ENCODE results near the gene RXFP2. TPM values are rescaled to one million over a fixed set of nuclear protein-coding genes. Genes with fewer than 3 reads are reported as not detected.

The RXFP2 gene
- total and polyA plus RNA-seq, 7 donors = not detected

DNA sequence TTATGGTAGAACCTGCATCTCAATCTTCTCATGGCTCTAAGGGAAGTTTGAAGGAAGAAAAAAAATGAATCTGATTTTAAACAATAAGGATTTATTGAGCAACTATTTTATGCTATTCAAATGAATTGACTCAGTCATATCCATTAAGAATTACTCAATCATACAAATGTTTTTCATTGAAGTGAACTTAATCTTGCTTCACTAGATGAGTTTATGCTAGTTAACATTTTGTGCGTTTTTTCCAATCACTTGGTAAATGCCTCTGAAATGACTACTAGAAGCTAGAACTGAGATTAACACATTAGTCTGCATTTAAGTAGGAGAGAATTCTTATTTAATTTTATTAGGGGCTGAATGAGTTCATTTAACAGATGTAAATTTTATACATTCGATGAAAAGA is 25.2 kb downstream of the RXFP2 start:
- Histone ChIP-seq H3K27me3 (no peaks in the 10 kb centered on the region), H3K4me3 (no peak overlapping the region), H3K9me3 (no peaks in the 10 kb centered on the region), H3K4me1 (no peaks in the 10 kb centered on the region), H3K36me3 (no peaks in the 10 kb centered on the region), H3K27ac (no peak overlapping the region)
- no peak for TF ChIP-seq POLR2A (IDR thresholded peaks at IDR 0.05)
- no peak for TF ChIP-seq POLR2AphosphoS5 (IDR thresholded peaks at IDR 0.05)
- TF ChIP-seq, protein P1, sequence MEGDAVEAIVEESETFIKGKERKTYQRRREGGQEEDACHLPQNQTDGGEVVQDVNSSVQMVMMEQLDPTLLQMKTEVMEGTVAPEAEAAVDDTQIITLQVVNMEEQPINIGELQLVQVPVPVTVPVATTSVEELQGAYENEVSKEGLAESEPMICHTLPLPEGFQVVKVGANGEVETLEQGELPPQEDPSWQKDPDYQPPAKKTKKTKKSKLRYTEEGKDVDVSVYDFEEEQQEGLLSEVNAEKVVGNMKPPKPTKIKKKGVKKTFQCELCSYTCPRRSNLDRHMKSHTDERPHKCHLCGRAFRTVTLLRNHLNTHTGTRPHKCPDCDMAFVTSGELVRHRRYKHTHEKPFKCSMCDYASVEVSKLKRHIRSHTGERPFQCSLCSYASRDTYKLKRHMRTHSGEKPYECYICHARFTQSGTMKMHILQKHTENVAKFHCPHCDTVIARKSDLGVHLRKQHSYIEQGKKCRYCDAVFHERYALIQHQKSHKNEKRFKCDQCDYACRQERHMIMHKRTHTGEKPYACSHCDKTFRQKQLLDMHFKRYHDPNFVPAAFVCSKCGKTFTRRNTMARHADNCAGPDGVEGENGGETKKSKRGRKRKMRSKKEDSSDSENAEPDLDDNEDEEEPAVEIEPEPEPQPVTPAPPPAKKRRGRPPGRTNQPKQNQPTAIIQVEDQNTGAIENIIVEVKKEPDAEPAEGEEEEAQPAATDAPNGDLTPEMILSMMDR (IDR thresholded peaks at IDR 0.05) = no peak
- no peak for TF ChIP-seq EP300 (IDR thresholded peaks at IDR 0.05)
- DNase-seq = no peak
- WGBS, 2 donors = 86 to 92% methylated on average over 2 of the region's 2 CpGs
- intact Hi-C loops (cut with DNase I) = no loop called here

DNA sequence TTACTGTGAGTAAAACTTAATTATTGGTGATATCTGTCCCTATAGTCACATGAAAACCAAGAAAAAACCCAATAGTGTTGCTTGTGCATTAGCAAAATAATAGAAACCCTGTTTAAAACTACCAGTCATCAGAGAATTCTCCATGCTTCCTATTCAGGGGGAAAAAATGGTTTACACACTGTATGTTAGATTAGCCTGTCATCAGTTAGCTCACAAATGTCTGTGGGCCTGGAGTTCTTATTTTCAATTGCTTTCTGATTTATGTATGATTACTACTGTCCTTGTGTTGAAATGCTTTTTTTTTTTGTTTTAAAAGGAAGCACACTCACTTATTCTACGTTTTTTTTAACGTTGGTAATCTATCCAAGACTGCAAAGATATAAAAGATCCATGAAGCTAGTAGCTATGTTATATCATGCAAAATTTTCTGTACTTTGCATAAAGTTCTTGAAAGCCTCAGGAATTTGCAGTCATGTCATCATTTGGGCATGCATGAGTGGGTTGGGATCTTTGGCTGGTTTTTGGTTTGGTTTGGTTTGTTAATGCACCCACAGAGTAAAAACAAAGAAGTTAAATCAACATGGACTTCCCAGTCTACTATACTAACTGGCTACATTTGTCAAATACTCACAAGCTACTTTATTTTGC is 25.9 kb downstream of the RXFP2 start:
- 51 to 62% methylated on average over 2 of the region's 2 CpGs for WGBS, 2 donors
- intact Hi-C loops (cut with DNase I) = no loop called here

DNA sequence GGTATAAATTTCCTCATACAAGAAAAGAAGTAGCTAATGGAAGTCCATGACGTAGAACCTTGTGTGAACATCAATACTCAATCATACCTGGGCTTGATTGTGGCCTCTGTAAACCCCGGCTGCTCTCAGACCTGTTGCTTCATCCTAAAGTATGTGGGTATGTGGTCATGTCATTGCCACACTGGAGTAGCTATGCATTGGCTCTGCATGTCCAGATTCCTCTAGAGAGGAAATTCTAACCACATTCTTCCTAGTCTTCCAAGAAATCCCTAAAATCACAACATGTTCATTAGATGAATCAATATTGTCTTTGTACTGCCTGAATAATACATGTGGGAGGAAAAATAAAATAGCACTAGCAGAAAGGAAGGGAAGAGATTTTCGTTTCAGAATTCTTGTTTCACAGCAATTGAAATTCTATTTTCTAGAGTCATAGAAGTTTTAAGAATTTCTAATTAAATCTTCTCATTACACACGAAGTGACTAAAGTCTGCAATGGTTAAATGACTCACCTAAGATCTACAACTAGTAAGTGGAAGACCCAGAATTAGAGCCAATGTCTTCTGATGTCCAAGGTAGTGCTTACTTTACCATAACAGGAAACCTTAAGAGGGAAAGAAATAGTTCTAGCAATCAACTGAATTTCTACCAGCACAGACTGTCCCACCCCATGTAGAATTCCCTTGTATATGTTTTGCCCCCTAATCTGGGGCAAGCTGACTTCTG is 28.0 kb downstream of the RXFP2 start:
- no peaks in the 10 kb centered on the region for H3K27me3 ChIP-seq
- no peak for DNase-seq
- no peak overlapping the region for H3K27ac ChIP-seq
- TF ChIP-seq POLR2A (IDR thresholded peaks at IDR 0.05) (no peak), POLR2AphosphoS5 (IDR thresholded peaks at IDR 0.05) (no peak), EP300 (IDR thresholded peaks at IDR 0.05) (no peak)
- TF ChIP-seq, protein P1 (IDR thresholded peaks at IDR 0.05) = no peak
- no peaks in the 10 kb centered on the region for H3K4me1 ChIP-seq
- intact Hi-C loops (cut with DNase I) = no loop called here
- no peaks in the 10 kb centered on the region for H3K9me3 ChIP-seq
- no peaks in the 10 kb centered on the region for H3K36me3 ChIP-seq
- 60 to 77% methylated on average over 4 of the region's 4 CpGs for WGBS, 2 donors
- no peak overlapping the region for H3K4me3 ChIP-seq

More for the DNA sequence above, 25.9 kb downstream of the RXFP2 start:
- Histone ChIP-seq H3K36me3 (no peaks in the 10 kb centered on the region), H3K9me3 (no peaks in the 10 kb centered on the region), H3K27ac (no peak overlapping the region), H3K27me3 (no peaks in the 10 kb centered on the region), H3K4me1 (no peaks in the 10 kb centered on the region), H3K4me3 (no peak overlapping the region)
- TF ChIP-seq POLR2AphosphoS5 (IDR thresholded peaks at IDR 0.05) (no peak), EP300 (IDR thresholded peaks at IDR 0.05) (no peak), POLR2A (IDR thresholded peaks at IDR 0.05) (no peak)
- TF ChIP-seq, protein P1 (IDR thresholded peaks at IDR 0.05) = no peak
- DNase-seq = no peak

DNA sequence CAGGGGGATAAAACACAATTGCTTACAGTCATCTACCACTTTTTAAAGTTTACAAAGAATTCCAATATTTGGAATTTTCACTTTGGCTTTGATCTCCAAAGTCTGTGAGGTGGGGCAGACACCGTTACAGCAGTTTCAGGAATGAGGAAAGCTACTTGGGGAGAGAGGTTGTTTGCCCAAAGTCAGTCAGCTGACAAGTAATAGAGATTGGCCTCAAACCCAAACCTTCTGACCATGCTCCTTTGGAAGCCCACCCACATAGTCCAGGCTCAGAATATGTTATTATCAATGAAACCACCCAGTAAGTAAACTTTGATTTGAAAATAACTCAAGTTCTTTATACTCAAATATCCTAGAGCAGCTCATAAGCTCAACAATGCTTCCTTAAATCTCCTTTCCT is 29.0 kb downstream of the RXFP2 start:
- intact Hi-C loops (cut with DNase I) = no loop called here
- TF ChIP-seq, protein P1 (IDR thresholded peaks at IDR 0.05) = no peak
- no peak for TF ChIP-seq POLR2AphosphoS5 (IDR thresholded peaks at IDR 0.05)
- no peak for TF ChIP-seq POLR2A (IDR thresholded peaks at IDR 0.05)
- TF ChIP-seq EP300 (IDR thresholded peaks at IDR 0.05) = no peak
- Histone ChIP-seq H3K27me3 (no peaks in the 10 kb centered on the region), H3K4me3 (no peak overlapping the region), H3K27ac (no peak overlapping the region), H3K4me1 (no peaks in the 10 kb centered on the region), H3K9me3 (no peaks in the 10 kb centered on the region), H3K36me3 (no peaks in the 10 kb centered on the region)
- DNase-seq = no peak
- 33 to 53% methylated on average over 1 of the region's 1 CpG for WGBS, 2 donors
